Choroid plexus epithelial cell (primary cell): ENCODE measurements around the gene MYO18B.

Experiments used
- DNase-seq: peaks from one replicate; pipeline ENCODE4 v3.0.0-alpha.2; 2010; ENCODE audit warnings: low read depth
- H3K4me3 ChIP-seq: 2 replicates; pipeline ENCODE4 v1.5.1; 2011; ENCODE audit warnings: low read depth, mild to moderate bottlenecking, control low read depth, low read length, moderate library complexity
- CTCF ChIP-seq: conservative IDR thresholded peaks from 2 replicates; pipeline ENCODE4 v1.5.1; 2011; ENCODE audit warnings: low read depth, mild to moderate bottlenecking, control low read depth, inconsistent platforms, low read length, moderate library complexity

MYO18B gene

DNA sequence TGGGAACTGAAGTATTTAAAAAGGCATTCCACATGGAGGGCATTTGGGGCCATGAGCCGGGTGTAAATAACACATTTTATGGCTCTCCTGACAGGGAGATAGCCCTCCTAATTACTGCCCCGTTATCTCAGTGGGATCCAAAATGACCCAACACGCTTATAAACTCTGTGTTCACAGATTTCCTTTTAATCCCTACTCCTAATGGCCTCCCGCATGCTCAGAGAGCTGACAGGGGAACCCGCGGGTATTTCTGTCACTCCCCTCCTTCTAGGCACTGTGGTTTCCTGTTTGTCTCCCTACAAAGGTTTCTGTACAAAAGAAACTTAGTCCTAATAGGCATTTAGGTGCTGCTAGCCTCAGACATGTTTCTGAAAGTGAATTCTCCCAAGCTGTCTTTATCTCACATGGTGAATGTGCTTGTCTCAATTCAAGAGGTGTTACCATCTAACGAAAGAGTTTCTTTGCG lies 224.5 kb downstream of the MYO18B start:
- H3K4me3 ChIP-seq = no peak overlapping the region
- no peak for DNase-seq
- no peak for TF ChIP-seq CTCF

- no peak for TF ChIP-seq CTCF
- H3K4me3 ChIP-seq = no peak overlapping the region
- DNase-seq = no peak
These were observed 227.3 kb downstream of the MYO18B start for GRCh38 chr22:25969286-25969685.

DNA sequence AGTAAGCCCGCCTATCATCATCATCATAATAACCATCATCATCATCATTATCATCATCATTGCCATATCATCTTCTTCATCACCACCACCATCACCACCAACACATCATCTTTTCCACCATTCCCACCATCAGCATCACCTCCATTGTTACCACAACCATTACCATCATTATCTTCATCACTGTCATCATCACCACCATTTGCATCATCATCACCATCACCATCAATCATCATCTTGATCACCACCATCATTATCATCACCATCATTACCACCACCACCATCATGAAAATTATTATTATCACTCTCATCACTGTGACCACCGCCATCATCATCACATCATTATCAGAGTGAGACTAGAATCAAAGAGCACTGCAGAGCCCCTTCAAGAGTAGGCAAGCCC lies 227.9 kb downstream of the MYO18B start:
- no peak for DNase-seq
- TF ChIP-seq CTCF = no peak
- H3K4me3 ChIP-seq = no peak overlapping the region

DNA sequence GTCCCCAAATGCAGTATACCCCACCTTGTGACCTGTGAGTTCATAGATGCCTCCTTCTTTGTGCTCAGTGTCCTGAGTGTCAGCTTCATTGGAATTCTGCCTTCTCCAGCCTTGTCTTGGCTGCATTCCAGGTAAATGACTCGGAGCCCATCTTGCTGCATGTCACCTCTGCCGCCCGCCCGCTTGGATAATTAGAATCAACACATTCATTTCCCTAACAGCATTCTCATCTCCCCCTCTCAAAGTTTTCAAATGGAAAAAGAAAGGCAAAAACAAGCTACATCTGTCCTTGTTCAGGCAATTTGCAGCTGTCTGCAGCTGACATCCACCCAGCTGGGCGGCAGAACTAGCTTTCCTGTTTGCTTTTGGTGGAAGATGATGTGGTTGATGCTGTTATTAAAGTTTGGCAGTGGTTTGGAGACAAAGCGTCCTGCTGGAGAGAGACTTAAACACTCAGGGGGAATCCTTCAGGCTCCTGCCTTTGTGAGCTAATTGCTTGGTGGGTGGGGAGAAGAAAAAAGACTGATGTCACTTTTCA lies 228.5 kb downstream of the MYO18B start:
- H3K4me3 ChIP-seq = no peak overlapping the region
- DNase-seq = no peak
- no peak for TF ChIP-seq CTCF

DNA sequence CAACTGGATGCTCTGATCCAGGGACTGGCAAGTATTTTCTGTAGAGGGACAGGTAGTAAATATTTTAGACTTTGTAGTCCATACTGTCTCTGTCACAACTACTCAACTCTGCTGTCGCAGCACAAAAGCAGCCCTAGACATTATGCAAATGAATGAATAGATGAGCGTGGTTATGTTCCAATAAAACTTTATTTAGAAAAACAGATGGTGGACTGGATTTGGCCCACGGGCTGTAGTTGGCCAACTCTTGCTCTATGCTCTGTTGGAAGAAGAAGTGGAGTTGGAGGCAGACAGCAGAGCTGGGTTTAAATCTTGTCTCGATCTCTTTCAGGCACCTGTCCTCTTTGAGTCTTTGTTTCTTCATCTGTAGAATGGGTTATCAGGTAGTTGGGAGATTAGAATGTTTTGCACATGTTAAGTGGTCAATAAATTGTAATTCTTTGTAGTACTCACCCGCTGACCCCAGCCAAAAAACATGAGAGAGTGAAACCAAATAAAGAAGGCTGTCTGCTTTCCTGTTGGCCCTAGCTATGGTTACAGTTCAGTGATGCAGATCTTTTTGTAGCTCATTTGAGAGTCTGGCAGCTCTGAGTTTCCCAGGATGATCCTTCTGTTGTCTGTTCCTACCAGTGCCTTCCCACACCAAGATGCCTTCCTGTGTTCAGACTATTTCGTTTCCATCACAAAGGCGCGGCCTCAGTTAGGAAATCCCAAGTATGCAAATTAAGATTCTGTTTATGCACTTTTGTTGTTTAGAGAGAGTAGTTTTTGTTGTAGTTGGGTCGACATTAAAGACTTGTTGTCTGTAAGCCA lies 229.2 kb downstream of the MYO18B start:
- no peak overlapping the region for H3K4me3 ChIP-seq
- TF ChIP-seq CTCF = no peak
- DNase-seq = no peak

DNA sequence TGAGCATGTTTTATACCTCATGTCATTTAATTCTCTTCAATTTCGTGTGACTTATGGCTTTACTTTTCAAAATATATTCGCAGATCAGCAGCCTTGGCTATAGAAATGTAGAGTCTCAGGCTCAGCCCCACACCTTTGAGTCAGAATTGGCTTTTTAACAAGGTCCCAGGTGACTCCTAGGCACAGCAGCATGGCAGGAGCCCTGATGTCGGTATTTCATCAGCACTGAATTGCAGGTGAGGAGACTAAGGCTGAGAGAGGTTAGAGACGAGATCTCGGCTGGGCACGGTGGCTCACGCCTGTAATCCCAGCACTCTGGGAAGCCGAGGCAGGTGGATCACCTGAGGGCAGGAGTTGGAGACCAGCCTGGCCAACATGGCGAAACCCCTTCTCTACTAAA lies 230.4 kb downstream of the MYO18B start:
- TF ChIP-seq CTCF = no peak
- DNase-seq = no peak

DNA sequence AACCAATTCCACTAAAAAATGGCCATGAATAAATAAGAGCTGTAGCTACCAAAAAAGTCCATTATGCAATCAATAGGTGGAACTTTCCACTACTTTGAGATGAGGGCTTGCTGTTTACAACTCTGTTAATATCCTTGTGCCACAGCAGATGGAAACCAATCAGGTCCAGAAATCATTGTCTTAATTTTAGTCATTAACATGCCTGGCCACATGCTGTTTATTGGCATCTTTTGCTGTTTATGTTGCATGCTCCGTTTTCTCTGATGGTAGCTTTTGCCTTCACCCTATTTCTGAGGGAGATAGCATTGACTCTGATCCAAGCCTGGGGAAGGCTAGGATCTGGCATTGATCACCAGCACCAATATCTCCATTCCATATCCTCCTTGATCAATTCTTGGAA lies 234.4 kb downstream of the MYO18B start:
- no peak for DNase-seq
- no peak overlapping the region for H3K4me3 ChIP-seq
- no peak for TF ChIP-seq CTCF

More for the DNA sequence above, 230.4 kb downstream of the MYO18B start:
- no peak overlapping the region for H3K4me3 ChIP-seq
